ENCODE measurements around the gene KCNE3.
A peak's percentile ranks its signal among the peaks of the same experiment; 100 is the strongest.

KCNE3 gene

DNA sequence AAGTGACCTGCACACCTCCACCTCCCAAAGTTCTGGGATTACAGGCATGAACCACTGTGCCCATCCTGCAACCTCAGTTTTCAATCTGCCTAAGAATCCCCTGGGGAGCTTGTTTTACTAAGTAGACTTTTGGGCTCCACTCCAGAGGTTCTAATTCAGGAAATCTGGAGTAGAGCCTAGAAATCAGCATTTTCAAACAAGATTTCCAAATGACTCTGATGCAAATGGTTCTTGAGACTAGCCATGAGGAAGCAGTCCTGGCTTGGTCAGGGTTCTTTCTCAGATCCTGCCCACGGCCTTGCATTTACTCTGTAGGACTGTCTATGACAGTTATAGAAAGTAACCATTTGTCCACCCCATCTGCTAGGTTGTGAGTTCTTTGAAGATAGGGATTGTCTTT lies 1.6 kb upstream of the KCNE3 start:
- Histone ChIP-seq H3K4me1 (ENCODE audit: control insufficient read depth, low read depth, low read length) (peaks cover 11% of the 10 kb centered on the region), H3K9me3 (ENCODE audit: control insufficient read depth, low read depth, low read length) (no peaks in the 10 kb centered on the region), H3K27me3 (ENCODE audit: control insufficient read depth, insufficient read depth, low read length) (peaks cover 8% of the 10 kb centered on the region), H3K4me3 (ENCODE audit: low read length) (no peak overlapping the region), H3K36me3 (ENCODE audit: control insufficient read depth, low read depth, low read length) (no peaks in the 10 kb centered on the region), H3K27ac (ENCODE audit: low read length) (no peak overlapping the region), H3K9ac (ENCODE audit: low read length) (no peak overlapping the region)

DNA sequence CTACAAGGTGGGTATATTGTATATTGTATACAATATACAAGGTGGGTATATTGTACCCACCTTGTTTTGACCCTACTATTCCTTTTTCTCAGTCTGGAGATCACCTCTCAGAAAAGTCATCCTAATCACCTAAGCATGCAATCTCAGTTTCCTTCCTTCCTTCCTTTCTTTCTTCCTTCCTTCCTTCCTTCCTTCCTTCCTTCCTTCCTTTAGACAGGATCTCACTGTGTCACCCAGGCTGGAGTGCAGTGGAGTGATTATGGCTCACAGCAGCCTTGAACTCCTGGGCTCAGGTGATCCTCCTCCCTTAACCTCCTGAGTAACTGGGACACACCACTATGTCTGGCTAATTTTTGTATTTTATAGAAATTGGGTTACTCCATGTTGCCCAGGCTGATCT lies 1.2 kb upstream of the KCNE3 start:
- H3K4me1 ChIP-seq (ENCODE audit: control insufficient read depth, low read depth, low read length), result peaks cover 11% of the 10 kb centered on the region
- no peak overlapping the region for H3K4me3 ChIP-seq (ENCODE audit: low read length)
- H3K27ac ChIP-seq (ENCODE audit: low read length), result no peak overlapping the region
- no peaks in the 10 kb centered on the region for H3K36me3 ChIP-seq (ENCODE audit: control insufficient read depth, low read depth, low read length)
- H3K9ac ChIP-seq (ENCODE audit: low read length), result no peak overlapping the region
- H3K27me3 ChIP-seq (ENCODE audit: control insufficient read depth, insufficient read depth, low read length), result peaks cover 8% of the 10 kb centered on the region
- no peaks in the 10 kb centered on the region for H3K9me3 ChIP-seq (ENCODE audit: control insufficient read depth, low read depth, low read length)

DNA sequence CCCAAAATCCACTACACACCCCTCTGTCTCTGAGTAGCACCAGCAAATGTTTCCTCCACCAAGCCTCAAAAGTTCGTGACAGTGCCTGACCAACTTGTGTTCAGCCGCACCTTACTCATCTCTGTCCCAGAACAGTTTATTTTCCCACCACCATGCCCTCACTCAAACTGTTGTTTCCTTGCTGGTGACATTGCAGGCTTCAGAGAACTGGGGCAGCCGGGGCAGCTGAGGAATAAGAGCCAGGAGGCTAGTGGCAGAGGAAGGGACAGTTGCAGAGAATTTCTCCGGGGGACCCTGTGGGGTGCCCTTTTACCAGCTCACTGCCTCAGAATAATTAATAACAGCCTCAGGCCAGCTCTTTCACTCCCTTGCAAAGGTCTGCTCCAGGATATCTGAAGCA lies 709 bp upstream of the KCNE3 start:
- Histone ChIP-seq H3K9ac (ENCODE audit: low read length) (no peak overlapping the region), H3K27me3 (ENCODE audit: control insufficient read depth, insufficient read depth, low read length) (peaks cover 8% of the 10 kb centered on the region), H3K4me3 (ENCODE audit: low read length) (peak overlapping the region; percentile 49), H3K4me1 (ENCODE audit: control insufficient read depth, low read depth, low read length) (peaks cover 11% of the 10 kb centered on the region), H3K27ac (ENCODE audit: low read length) (no peak overlapping the region), H3K9me3 (ENCODE audit: control insufficient read depth, low read depth, low read length) (no peaks in the 10 kb centered on the region), H3K36me3 (ENCODE audit: control insufficient read depth, low read depth, low read length) (no peaks in the 10 kb centered on the region)

DNA sequence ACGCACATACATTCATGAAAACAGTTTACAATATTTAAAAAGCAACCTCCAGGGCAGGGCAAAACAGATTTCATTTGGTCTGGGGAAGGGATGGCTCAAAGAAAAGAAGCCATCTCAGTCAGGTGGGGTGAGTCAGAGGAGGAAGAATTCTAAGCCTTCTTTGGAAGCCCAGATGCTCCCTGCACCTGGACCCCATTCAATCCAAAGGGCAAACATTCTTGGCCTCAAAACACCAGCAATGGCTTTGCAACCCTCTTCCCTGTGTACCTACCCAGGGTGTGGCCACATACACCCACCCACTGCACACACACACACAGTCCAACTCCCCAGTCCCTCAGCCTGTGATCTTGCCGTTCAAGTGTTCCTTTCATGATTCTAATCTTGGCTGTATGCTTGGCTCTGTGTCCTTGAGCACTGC lies 2.0 kb downstream of the KCNE3 start:
- Histone ChIP-seq H3K4me3 (ENCODE audit: low read length) (no peak overlapping the region), H3K9me3 (ENCODE audit: control insufficient read depth, low read depth, low read length) (no peaks in the 10 kb centered on the region), H3K36me3 (ENCODE audit: control insufficient read depth, low read depth, low read length) (no peaks in the 10 kb centered on the region)

DNA sequence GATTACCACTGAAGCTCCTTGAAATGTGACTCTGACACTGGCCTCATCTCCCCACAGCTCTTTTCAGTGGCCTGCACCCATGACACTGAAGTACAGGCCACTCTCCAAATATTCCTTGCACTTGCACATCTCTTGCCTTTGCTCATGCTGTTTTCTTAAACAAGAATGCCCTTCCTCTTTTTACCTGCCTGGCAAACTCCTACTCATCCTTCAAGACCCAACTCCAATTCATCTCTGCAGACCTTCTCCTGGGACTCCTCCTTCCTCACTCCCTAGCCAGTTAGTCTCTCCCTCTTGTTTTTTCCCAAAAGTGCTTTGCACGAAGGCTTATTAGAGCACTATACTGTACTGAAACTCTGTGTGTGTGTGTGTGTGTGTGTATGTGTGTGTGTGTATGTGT lies 2.6 kb downstream of the KCNE3 start:
- Histone ChIP-seq H3K36me3 (ENCODE audit: control insufficient read depth, low read depth, low read length) (no peaks in the 10 kb centered on the region), H3K9ac (ENCODE audit: low read length) (no peak overlapping the region), H3K27ac (ENCODE audit: low read length) (no peak overlapping the region), H3K4me1 (ENCODE audit: control insufficient read depth, low read depth, low read length) (peaks cover 18% of the 10 kb centered on the region), H3K4me3 (ENCODE audit: low read length) (no peak overlapping the region), H3K27me3 (ENCODE audit: control insufficient read depth, insufficient read depth, low read length) (peaks cover 8% of the 10 kb centered on the region), H3K9me3 (ENCODE audit: control insufficient read depth, low read depth, low read length) (no peaks in the 10 kb centered on the region)

More for the DNA sequence above, 2.0 kb downstream of the KCNE3 start:
- H3K27ac ChIP-seq (ENCODE audit: low read length), result no peak overlapping the region
- no peak overlapping the region for H3K9ac ChIP-seq (ENCODE audit: low read length)
- H3K4me1 ChIP-seq (ENCODE audit: control insufficient read depth, low read depth, low read length), result peaks cover 18% of the 10 kb centered on the region
- peaks cover 8% of the 10 kb centered on the region for H3K27me3 ChIP-seq (ENCODE audit: control insufficient read depth, insufficient read depth, low read length)

DNA sequence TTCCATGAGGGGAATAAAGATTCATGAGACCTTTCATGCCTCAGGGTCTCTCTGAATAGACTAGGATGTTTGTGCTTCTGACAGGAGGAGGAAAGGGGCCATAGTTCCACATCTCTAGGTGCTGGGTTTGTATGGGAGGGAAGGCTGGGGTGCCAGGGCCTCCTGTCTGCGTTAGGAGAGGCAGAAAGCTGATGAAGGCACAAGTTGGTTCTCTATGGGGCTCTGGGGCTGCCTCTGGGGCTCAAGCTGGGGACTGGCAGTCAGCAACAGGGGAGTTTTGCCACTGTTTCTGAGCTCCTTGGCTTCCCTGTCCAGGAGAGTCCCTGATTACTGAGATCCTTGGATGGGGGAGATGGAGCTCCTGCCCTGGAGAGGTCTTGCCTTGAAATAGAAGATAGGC lies 4.1 kb downstream of the KCNE3 start:
- Histone ChIP-seq H3K9ac (ENCODE audit: low read length) (no peak overlapping the region), H3K27ac (ENCODE audit: low read length) (no peak overlapping the region), H3K36me3 (ENCODE audit: control insufficient read depth, low read depth, low read length) (no peaks in the 10 kb centered on the region), H3K9me3 (ENCODE audit: control insufficient read depth, low read depth, low read length) (no peaks in the 10 kb centered on the region), H3K4me1 (ENCODE audit: control insufficient read depth, low read depth, low read length) (peaks cover 18% of the 10 kb centered on the region), H3K4me3 (ENCODE audit: low read length) (no peak overlapping the region), H3K27me3 (ENCODE audit: control insufficient read depth, insufficient read depth, low read length) (peaks cover 8% of the 10 kb centered on the region)

GRCh38 chr11:74462631-74463030 lies 4.7 kb downstream of the KCNE3 start:
- Histone ChIP-seq H3K4me1 (ENCODE audit: control insufficient read depth, low read depth, low read length) (peaks cover 12% of the 10 kb centered on the region), H3K27me3 (ENCODE audit: control insufficient read depth, insufficient read depth, low read length) (peaks cover 8% of the 10 kb centered on the region), H3K27ac (ENCODE audit: low read length) (no peak overlapping the region), H3K36me3 (ENCODE audit: control insufficient read depth, low read depth, low read length) (no peaks in the 10 kb centered on the region), H3K9ac (ENCODE audit: low read length) (no peak overlapping the region), H3K9me3 (ENCODE audit: control insufficient read depth, low read depth, low read length) (no peaks in the 10 kb centered on the region), H3K4me3 (ENCODE audit: low read length) (no peak overlapping the region)

- no peaks in the 10 kb centered on the region for H3K36me3 ChIP-seq (ENCODE audit: control insufficient read depth, low read depth, low read length)
- H3K9ac ChIP-seq (ENCODE audit: low read length), result no peak overlapping the region
- H3K27me3 ChIP-seq (ENCODE audit: control insufficient read depth, insufficient read depth, low read length), result peaks cover 8% of the 10 kb centered on the region
- no peaks in the 10 kb centered on the region for H3K9me3 ChIP-seq (ENCODE audit: control insufficient read depth, low read depth, low read length)
- peaks cover 11% of the 10 kb centered on the region for H3K4me1 ChIP-seq (ENCODE audit: control insufficient read depth, low read depth, low read length)
- H3K27ac ChIP-seq (ENCODE audit: low read length), result no peak overlapping the region
- no peak overlapping the region for H3K4me3 ChIP-seq (ENCODE audit: low read length)
These were observed 5.3 kb downstream of the KCNE3 start for GRCh38 chr11:74462009-74462408.

DNA sequence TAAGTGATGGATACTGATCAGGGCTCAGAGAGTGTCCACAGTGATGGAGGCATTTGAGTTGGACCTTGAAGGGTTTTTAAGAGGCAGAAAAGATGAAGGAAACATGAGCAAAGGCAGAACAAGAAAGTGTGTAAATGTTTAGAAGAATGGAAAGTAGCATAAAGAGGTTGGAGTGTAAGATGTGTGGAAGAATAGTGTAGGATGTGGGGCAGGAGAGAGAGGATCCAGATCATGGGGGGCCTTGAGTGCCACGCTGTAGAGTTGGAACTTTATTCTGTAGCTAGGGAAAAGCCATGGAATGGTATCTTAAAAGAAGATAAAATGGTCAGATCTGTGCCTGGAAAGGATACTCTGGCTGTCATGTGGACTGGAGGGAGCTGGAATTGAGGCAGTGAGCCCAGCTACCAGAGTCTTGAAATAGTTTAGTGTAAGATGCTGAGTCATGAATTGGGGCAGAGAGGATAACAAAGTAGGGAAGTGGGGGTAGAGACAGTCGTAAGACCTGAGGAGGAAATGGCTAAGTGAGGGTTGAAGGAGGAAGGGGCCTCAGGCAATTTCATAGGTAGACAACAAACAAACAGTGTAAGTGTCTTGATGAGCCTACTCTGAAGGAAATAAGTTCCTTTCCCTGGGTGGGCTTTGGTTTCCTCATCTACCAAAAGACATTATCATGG lies 6.7 kb downstream of the KCNE3 start:
- H3K27me3 ChIP-seq (ENCODE audit: control insufficient read depth, insufficient read depth, low read length), result no peaks in the 10 kb centered on the region
- H3K4me3 ChIP-seq (ENCODE audit: low read length), result no peak overlapping the region
- H3K4me1 ChIP-seq (ENCODE audit: control insufficient read depth, low read depth, low read length), result peaks cover 7% of the 10 kb centered on the region
- H3K27ac ChIP-seq (ENCODE audit: low read length), result no peak overlapping the region
- no peaks in the 10 kb centered on the region for H3K9me3 ChIP-seq (ENCODE audit: control insufficient read depth, low read depth, low read length)
- H3K9ac ChIP-seq (ENCODE audit: low read length), result no peak overlapping the region
- H3K36me3 ChIP-seq (ENCODE audit: control insufficient read depth, low read depth, low read length), result no peaks in the 10 kb centered on the region

DNA sequence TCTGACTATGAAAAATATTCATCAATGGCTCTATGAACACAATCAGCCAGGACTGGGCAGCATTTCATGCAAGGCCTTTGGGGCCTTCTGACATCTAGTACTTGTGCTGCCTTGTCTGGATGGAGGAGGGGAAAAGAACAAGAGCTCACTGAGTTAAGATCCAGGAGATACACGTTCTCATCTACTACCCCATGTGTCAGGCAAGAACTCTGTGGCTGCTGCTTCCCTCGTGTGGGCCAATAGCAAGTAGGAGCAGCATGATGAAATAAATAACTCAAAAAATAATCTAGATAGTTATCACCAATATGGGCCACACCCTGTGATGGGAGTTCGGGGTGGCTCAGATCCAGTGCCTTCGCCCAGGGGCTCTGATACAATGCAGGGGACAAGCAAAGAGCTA lies 7.3 kb downstream of the KCNE3 start:
- H3K36me3 ChIP-seq (ENCODE audit: control insufficient read depth, low read depth, low read length), result no peaks in the 10 kb centered on the region
- H3K9me3 ChIP-seq (ENCODE audit: control insufficient read depth, low read depth, low read length), result no peaks in the 10 kb centered on the region
- peaks cover 7% of the 10 kb centered on the region for H3K4me1 ChIP-seq (ENCODE audit: control insufficient read depth, low read depth, low read length)
- H3K27me3 ChIP-seq (ENCODE audit: control insufficient read depth, insufficient read depth, low read length), result no peaks in the 10 kb centered on the region
- H3K9ac ChIP-seq (ENCODE audit: low read length), result no peak overlapping the region
- no peak overlapping the region for H3K27ac ChIP-seq (ENCODE audit: low read length)
- H3K4me3 ChIP-seq (ENCODE audit: low read length), result no peak overlapping the region

- Histone ChIP-seq H3K4me1 (ENCODE audit: control insufficient read depth, low read depth, low read length) (peaks cover 7% of the 10 kb centered on the region), H3K27me3 (ENCODE audit: control insufficient read depth, insufficient read depth, low read length) (no peaks in the 10 kb centered on the region), H3K4me3 (ENCODE audit: low read length) (no peak overlapping the region), H3K27ac (ENCODE audit: low read length) (no peak overlapping the region), H3K36me3 (ENCODE audit: control insufficient read depth, low read depth, low read length) (no peaks in the 10 kb centered on the region), H3K9ac (ENCODE audit: low read length) (no peak overlapping the region), H3K9me3 (ENCODE audit: control insufficient read depth, low read depth, low read length) (no peaks in the 10 kb centered on the region)
These were observed 7.8 kb downstream of the KCNE3 start for GRCh38 chr11:74459584-74459983.

- no peaks in the 10 kb centered on the region for H3K36me3 ChIP-seq (ENCODE audit: control insufficient read depth, low read depth, low read length)
- peaks cover 7% of the 10 kb centered on the region for H3K4me1 ChIP-seq (ENCODE audit: control insufficient read depth, low read depth, low read length)
- H3K9ac ChIP-seq (ENCODE audit: low read length), result no peak overlapping the region
These were observed 10.0 kb downstream of the KCNE3 start for GRCh38 chr11:74457356-74457755.

More at GRCh38 chr11:74457356-74457755, 10.0 kb downstream of the KCNE3 start:
- H3K9me3 ChIP-seq (ENCODE audit: control insufficient read depth, low read depth, low read length), result no peaks in the 10 kb centered on the region
- H3K27me3 ChIP-seq (ENCODE audit: control insufficient read depth, insufficient read depth, low read length), result no peaks in the 10 kb centered on the region
- no peak overlapping the region for H3K4me3 ChIP-seq (ENCODE audit: low read length)
- no peak overlapping the region for H3K27ac ChIP-seq (ENCODE audit: low read length)
